HL-60 (cell line): Measurements from ENCODE around the gene KHDC3L.

Experiments
- CTCF ChIP-seq: IDR thresholded peaks from one replicate; pipeline ENCODE4 v1.5.1; 2011; ENCODE audit warnings: low read length, control low read depth, inconsistent platforms; ENCODE audit not compliant: insufficient read depth
- GABPA ChIP-seq: IDR thresholded peaks from 2 replicates; pipeline ENCODE4 v1.6.1; 2012; ENCODE audit warnings: low read depth
- POLR2AphosphoS5 ChIP-seq: IDR thresholded peaks from 2 replicates; pipeline ENCODE4 v1.6.1; 2012; ENCODE audit warnings: low read depth
- REST ChIP-seq: IDR thresholded peaks from 2 replicates; pipeline ENCODE4 v1.6.1; 2012; ENCODE audit warnings: low read depth; ENCODE audit not compliant: insufficient replicate concordance
- SPI1 ChIP-seq: IDR thresholded peaks from 2 replicates; pipeline ENCODE4 v1.6.1; 2012; ENCODE audit warnings: low read depth, mild to moderate bottlenecking, borderline replicate concordance

- TF ChIP-seq GABPA (no peak), CTCF (no peak), POLR2AphosphoS5 (no peak), SPI1 (no peak), REST (no peak)
Observed at GRCh38 chr6:73377225-73377624, 14.8 kb downstream of the KHDC3L start.
